Stimulated activated CD8-positive, alpha-beta memory T cell treated with anti-CD3 and anti-CD28 coated beads, Interleukin-4, amount 100 ng/mL, for 1 hour (primary cell): ENCODE results near the gene STH.

Experiments
- DNase-seq, 2 donors: peaks; one replicate each; pipeline ENCODE4 v3.0.0-alpha.2; 2020; ENCODE audit warnings: low read depth in 2 of 2, low spot score in 1 of 2

The STH gene

GRCh38 chr17:45983614-45984310, 15.3 kb upstream of the STH start:
- DNase-seq: no peak

- no peak for DNase-seq
Measured at GRCh38 chr17:45984368-45984767, 14.7 kb upstream of the STH start.

- no peak for DNase-seq
Measured at GRCh38 chr17:45985447-45985846, 13.6 kb upstream of the STH start.

- DNase-seq: no peak
Measured at GRCh38 chr17:45986056-45986455, 13.0 kb upstream of the STH start.

- no peak for DNase-seq
Measured at GRCh38 chr17:45987706-45988105, 11.3 kb upstream of the STH start.

GRCh38 chr17:45989759-45990158, 9.3 kb upstream of the STH start:
- no peak for DNase-seq

- no peak for DNase-seq
Measured at GRCh38 chr17:45990886-45991285, 8.2 kb upstream of the STH start.

GRCh38 chr17:45991341-45991740, 7.7 kb upstream of the STH start:
- DNase-seq: no peak

- no peak for DNase-seq
Measured at GRCh38 chr17:45992175-45992574, 6.9 kb upstream of the STH start.

GRCh38 chr17:45992904-45993303, 6.1 kb upstream of the STH start:
- no peak for DNase-seq

- no peak for DNase-seq
Measured at GRCh38 chr17:45993962-45994627, 5.0 kb upstream of the STH start.

GRCh38 chr17:45994987-45995386, 4.1 kb upstream of the STH start:
- no peak for DNase-seq

GRCh38 chr17:45995627-45996270, 3.3 kb upstream of the STH start:
- no peak for DNase-seq

GRCh38 chr17:45996282-45996937, 2.6 kb upstream of the STH start:
- no peak for DNase-seq

GRCh38 chr17:45997166-45997565, 1.9 kb upstream of the STH start:
- DNase-seq: no peak

- no peak for DNase-seq
Measured at GRCh38 chr17:45997624-45998023, 1.4 kb upstream of the STH start.

GRCh38 chr17:45999900-46000290, 845 bp downstream of the STH start:
- no peak for DNase-seq

- no peak for DNase-seq
Measured at GRCh38 chr17:46000292-46000691, 1.2 kb downstream of the STH start.

GRCh38 chr17:46000757-46001156, 1.7 kb downstream of the STH start:
- DNase-seq: no peak

- DNase-seq: no peak
Measured at GRCh38 chr17:46001390-46002310, 2.6 kb downstream of the STH start.
